Fibroblast of skin of left quadriceps (primary cell): ENCODE results near the gene RBMS1.

Experiments
- DNase-seq, 2 experiments: peaks; one replicate each; pipeline ENCODE4 v3.0.0-alpha.2; 2013; ENCODE audit warnings: low read depth in 2 of 2

Gene RBMS1

GRCh38 chr2:160408959-160409291 is 84.7 kb downstream of the RBMS1 start:
- DNase-seq, result no peak

DNA sequence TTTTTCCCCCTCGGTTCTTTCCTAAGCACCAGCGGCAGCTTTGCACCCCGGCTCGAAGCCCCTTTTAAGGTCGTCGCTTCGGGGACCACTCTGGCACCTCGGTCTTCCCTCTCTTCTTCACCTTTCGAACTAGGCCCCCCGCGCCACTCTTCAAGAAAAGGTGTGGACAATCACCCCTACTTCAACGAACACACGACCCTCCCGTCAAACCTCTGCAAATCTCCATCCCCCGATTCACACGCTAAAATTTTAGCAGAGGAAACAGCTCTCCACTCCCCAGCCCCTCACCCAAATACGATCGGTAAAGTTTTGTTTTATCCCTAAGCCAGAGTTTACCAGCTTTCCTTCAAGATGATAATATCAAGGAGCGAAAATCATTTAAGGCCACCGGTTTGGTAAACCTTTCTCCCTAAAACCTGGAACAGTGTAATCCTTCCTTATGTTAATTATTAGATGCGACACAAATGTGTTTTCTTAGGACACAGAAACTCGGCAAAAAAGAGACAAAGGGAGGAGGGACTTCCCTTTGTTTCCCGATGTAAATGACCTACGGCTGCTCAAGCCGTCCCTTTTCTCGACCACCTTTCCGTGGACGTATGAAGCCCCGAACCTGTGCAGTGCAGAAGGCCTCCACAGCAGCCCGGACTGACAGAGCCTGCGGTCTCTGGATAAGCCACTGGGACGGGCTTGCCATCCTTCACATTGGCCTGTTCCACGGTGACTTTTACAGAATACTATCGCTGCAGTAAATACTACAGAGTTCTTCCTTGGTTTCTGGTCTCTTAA is 85.2 kb downstream of the RBMS1 start:
- no peak for DNase-seq

GRCh38 chr2:160407393-160408172 is 86.0 kb downstream of the RBMS1 start:
- DNase-seq, result peak in 1 of 2 experiments; percentile 53

GRCh38 chr2:160406591-160407392 is 86.8 kb downstream of the RBMS1 start:
- peak in 1 of 2 experiments; percentile 47 for DNase-seq

- DNase-seq, result no peak
Measured at GRCh38 chr2:160405077-160405867, 88.3 kb downstream of the RBMS1 start.

GRCh38 chr2:160402997-160403979 is 90.3 kb downstream of the RBMS1 start:
- DNase-seq, result peak in 1 of 2 experiments; percentile 45

- DNase-seq, result no peak
Measured at GRCh38 chr2:160402501-160402900, 91.1 kb downstream of the RBMS1 start.

GRCh38 chr2:160401895-160402294 is 91.7 kb downstream of the RBMS1 start:
- no peak for DNase-seq

GRCh38 chr2:160399880-160400279 is 93.7 kb downstream of the RBMS1 start:
- DNase-seq, result no peak

DNA sequence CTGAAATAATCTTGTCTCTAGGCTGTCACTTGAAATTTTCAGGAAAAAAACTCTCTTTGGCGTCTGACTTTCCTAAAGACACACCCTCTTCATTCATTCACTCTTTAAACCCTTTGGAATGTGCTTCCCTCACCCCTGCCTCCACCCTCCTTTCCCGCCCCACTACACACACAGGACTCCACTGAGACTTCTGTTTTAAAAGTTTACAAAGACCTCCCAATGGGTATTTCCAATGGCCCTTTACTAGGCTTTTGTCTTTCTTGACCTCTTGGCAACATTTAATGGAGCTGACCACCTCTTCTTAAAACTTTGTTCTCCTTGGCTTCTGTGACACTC is 96.1 kb downstream of the RBMS1 start:
- DNase-seq, result no peak

GRCh38 chr2:160394153-160394552 is 99.5 kb downstream of the RBMS1 start:
- DNase-seq, result no peak

- DNase-seq, result no peak
Measured at GRCh38 chr2:160392201-160392600, 101.4 kb downstream of the RBMS1 start.

DNA sequence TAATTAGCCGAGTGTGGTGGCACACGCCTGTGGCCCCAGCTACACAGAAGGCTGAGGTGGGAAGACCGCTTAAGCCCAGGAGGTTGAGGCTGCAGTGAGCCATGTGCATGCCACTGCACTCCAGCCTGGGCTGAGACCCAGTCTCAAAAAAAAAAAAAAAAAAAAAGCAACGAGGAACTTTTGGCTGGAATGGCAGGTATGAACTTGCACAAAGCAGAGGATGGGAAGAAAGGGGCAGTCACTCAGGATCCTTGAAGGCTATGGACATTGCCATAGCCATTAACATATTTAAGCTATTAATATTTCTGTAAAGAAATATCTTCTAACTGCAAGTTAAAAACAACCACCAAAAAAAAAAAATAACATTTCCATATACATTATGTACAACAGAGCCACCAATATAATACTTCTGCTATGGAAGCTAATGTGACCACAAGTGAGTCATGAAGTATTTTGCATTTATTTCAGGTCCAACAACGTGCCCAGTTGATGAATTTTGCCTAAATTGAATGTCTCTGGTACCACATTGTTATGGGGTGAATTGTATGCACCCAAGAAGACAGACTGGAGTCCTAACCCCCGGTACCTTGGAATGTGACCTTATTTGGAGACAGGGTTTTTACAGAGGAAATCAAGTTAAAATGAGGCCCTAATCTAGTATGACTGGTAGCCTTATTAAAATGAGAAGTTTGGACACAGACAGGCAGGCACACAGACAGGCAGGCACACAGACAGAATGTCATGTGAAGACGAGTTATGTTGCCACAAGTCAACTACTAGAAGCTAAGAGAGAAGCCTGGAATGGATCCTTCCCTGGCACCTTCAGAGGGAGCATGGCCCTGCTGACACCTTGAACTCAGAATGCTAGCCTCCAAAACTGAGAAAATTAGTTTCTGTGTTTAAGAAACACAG is 102.8 kb downstream of the RBMS1 start:
- DNase-seq, result peak; percentile 64 to 66

DNA sequence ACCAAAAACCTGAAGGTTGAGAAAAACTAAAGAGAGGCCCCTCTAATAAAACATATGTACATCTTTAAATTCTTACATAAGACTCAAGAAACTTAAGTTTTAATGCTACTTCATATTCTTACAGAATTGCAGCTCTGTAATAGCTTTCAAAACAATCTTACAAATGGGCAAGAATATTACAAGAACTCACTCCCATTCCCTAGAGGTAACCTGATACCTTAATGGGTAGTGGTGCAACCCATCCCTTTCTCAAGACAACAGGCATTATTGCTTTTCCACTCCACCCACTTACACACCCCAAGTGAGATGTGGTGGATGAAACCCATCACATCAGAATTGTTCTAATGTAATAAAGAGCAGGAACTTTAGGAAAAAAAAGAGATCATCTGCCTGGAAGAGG is 103.7 kb downstream of the RBMS1 start:
- DNase-seq, result peak in 1 of 2 experiments; percentile 60

- no peak for DNase-seq
Measured at GRCh38 chr2:160388464-160389263, 104.9 kb downstream of the RBMS1 start.

DNA sequence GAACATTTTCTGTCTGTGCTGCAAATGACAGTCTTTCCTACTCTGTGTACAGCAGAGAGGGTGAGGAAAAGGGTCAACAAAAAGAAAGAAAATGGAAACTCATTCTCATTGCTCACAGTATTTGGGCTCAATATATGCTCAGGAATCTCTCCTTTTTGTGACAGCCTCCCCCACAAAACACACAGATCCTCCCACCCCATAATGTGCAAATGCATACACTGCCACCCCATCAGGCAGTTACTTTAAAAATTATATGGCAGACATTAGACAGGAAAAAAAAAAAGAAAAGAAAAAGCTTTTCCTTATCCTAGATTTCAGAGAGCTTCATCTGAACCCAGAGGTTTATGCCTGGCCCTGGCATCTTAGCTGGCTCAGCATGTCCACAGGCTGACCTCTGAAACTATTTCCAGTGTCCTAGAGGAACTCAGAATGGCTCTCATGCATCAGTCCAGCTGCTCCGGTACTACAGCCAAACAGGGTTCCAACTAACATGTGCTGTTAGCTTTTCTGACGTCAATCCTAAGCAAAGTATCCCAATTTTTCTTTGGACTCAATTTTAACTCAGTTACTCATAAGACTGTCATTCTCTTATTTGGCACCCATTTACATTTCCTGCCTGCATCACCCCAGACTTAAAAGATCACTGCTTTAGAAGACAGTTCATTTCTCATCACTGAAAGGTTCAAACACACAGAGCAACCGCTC is 105.9 kb downstream of the RBMS1 start:
- DNase-seq, result peak; percentile 87

DNA sequence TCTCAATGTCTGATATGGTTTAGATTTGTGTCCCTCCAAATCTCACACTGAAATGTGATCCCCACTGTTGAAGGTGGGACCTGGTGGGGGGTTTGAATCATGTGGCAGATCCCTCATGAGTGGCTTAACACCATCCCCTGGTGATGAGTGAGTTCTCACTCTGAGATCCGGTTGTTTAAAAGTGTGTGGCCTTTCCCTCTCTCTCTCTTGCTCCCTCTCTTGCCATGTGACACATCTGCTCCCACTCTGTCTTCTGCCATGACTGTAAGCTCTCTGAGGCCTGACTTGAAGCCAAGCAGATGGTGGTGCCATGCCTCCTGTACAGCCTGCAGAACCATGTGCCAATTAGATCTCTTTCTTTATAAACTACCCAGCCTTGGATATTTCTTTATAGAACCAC is 108.8 kb downstream of the RBMS1 start:
- no peak for DNase-seq

GRCh38 chr2:160381425-160381951 is 112.1 kb downstream of the RBMS1 start:
- no peak for DNase-seq
